Bronchial epithelial cell (primary cell): ENCODE results near the gene BCLAF3. TPM values are rescaled to one million over a fixed set of nuclear protein-coding genes. Genes with fewer than 3 reads are reported as not detected.

Experiments
- DNase-seq: peaks from one replicate; pipeline ENCODE4 v3.0.0-alpha.2; 2010; ENCODE audit warnings: low read depth
- FAIRE-seq: peaks from 2 replicates; lab custom pipeline; 2011; peaks lifted over from hg19 to GRCh38; lab: Jason Lieb, UNC
- H3K27me3 ChIP-seq: 2 replicates; pipeline ENCODE4 v1.5.1; 2011; ENCODE audit warnings: low read length; ENCODE audit not compliant: control insufficient read depth, insufficient read depth
- H3K36me3 ChIP-seq: 2 replicates; pipeline ENCODE4 v1.5.1; 2011; ENCODE audit warnings: low read length; ENCODE audit not compliant: control insufficient read depth, insufficient read depth
- H3K4me3 ChIP-seq: 2 replicates; pipeline ENCODE4 v1.5.1; 2011; ENCODE audit warnings: mild to moderate bottlenecking, low read depth, low read length, control low read depth
- CTCF ChIP-seq: IDR thresholded peaks from 2 replicates; pipeline ENCODE4 v1.5.1; 2011; ENCODE audit warnings: mild to moderate bottlenecking, moderate library complexity, low read length, control low read depth, inconsistent platforms; ENCODE audit not compliant: insufficient read depth, severe bottlenecking
- total RNA-seq: library from RNA; depleted of rRNA; stranded (reverse); fragments of >200 nt; gene quantifications from 2 replicates; pipeline ENCODE4 v1.2.1, GENCODE V29; 2014

Gene BCLAF3
- total RNA-seq, 1 donor from 2014 or later: 3.4 TPM

- Histone ChIP-seq H3K27me3 (no peaks in the 10 kb centered on the region), H3K36me3 (no peaks in the 10 kb centered on the region), H3K4me3 (no peak overlapping the region)
- FAIRE-seq (no peak), DNase-seq (no peak)
- no peak for TF ChIP-seq CTCF
These were observed 3.0 kb downstream of the BCLAF3 start for GRCh38 chrX:19987856-19988255.

GRCh38 chrX:19986531-19986930 is 4.3 kb downstream of the BCLAF3 start:
- no peak for FAIRE-seq
- no peaks in the 10 kb centered on the region for H3K27me3 ChIP-seq

GRCh38 chrX:19981947-19982346 is 8.9 kb downstream of the BCLAF3 start:
- no peaks in the 10 kb centered on the region for H3K36me3 ChIP-seq
- DNase-seq: no peak
- H3K4me3 ChIP-seq: no peak overlapping the region
- no peak for FAIRE-seq
- no peak for TF ChIP-seq CTCF
- no peaks in the 10 kb centered on the region for H3K27me3 ChIP-seq

More at GRCh38 chrX:19986531-19986930, 4.3 kb downstream of the BCLAF3 start:
- no peak for DNase-seq
- Histone ChIP-seq H3K4me3 (no peak overlapping the region), H3K36me3 (no peaks in the 10 kb centered on the region)
- no peak for TF ChIP-seq CTCF

GRCh38 chrX:19975845-19976244 is 15.0 kb downstream of the BCLAF3 start:
- FAIRE-seq (no peak), DNase-seq (no peak)
- Histone ChIP-seq H3K27me3 (no peaks in the 10 kb centered on the region), H3K4me3 (no peak overlapping the region), H3K36me3 (no peaks in the 10 kb centered on the region)
- no peak for TF ChIP-seq CTCF

GRCh38 chrX:19972984-19973383 is 17.9 kb downstream of the BCLAF3 start:
- H3K36me3 ChIP-seq: no peaks in the 10 kb centered on the region
- no peak for TF ChIP-seq CTCF
- no peaks in the 10 kb centered on the region for H3K27me3 ChIP-seq
- FAIRE-seq (no peak), DNase-seq (no peak)
- no peak overlapping the region for H3K4me3 ChIP-seq

GRCh38 chrX:19968276-19968675 is 22.6 kb downstream of the BCLAF3 start:
- DNase-seq: no peak
- no peak for FAIRE-seq
- no peak for TF ChIP-seq CTCF
- Histone ChIP-seq H3K27me3 (no peaks in the 10 kb centered on the region), H3K36me3 (peaks cover 1% of the 10 kb centered on the region), H3K4me3 (no peak overlapping the region)
